Endometrium (tissue), 2 donors: ENCODE results near the gene NPPA.

ENCODE experiments used
- FAIRE-seq: peaks from 2 replicates; lab custom pipeline; 2012; peaks lifted over from hg19 to GRCh38; lab: Jason Lieb, UNC
- donor health status: control.
- donor health status: control.

Gene NPPA

GRCh38 chr1:11874258-11874562 lies 26.6 kb upstream of the NPPA start:
- FAIRE-seq, result no peak

- no peak for FAIRE-seq
Observed at GRCh38 chr1:11873395-11874257, 26.0 kb upstream of the NPPA start.

DNA sequence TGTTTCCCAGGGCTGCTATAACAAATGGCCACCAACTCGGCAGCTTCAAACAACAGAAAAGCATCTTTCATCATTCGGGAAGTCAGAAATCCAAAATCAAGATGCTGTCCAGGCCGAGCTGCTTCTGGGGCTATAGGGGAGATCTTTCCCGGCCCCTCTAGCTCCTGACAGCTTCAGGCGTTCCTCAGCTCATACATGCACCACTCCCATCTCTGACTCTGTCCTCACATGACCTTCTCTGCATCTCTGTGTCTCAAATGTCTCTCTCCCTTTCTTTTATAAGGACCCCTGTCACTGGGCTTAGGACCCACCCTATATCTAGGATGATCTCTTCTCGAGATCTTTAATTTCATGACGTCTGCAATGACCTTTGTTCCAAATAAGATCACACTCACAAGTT lies 25.0 kb upstream of the NPPA start:
- no peak for FAIRE-seq

- no peak for FAIRE-seq
Observed at GRCh38 chr1:11869650-11870207, 22.1 kb upstream of the NPPA start.

- FAIRE-seq, result no peak
Observed at GRCh38 chr1:11869104-11869503, 21.5 kb upstream of the NPPA start.

DNA sequence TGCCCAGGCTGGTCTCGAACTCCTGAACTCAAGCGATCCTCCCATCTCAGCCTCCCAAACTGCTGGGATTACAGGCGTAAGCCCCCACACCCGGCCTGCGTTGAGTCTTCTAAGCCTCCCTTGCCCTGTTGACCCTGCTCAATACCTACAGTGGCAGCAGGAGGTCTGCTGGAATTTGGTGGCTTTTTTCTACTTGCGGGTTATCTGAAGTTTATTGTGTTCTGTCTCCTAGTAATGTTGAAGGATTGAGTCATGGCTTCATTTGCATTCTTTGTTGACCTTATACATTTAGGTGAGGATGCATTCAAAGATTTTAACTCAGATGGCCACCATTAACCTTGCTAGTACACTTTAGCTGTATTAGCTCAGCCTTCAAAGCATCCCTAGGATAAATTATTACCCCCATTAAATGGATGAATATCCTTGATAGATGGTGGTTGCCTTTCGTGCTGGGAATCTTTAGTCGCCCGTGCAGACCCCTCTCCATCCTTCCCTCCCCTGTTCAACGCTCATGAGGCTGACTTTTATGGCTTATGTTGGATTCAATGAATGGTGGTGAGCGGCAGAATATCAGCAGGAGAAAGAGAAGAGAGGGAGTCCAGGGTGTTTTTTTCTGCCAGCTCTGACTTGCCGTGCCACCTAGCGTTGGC lies 20.9 kb upstream of the NPPA start:
- no peak for FAIRE-seq

DNA sequence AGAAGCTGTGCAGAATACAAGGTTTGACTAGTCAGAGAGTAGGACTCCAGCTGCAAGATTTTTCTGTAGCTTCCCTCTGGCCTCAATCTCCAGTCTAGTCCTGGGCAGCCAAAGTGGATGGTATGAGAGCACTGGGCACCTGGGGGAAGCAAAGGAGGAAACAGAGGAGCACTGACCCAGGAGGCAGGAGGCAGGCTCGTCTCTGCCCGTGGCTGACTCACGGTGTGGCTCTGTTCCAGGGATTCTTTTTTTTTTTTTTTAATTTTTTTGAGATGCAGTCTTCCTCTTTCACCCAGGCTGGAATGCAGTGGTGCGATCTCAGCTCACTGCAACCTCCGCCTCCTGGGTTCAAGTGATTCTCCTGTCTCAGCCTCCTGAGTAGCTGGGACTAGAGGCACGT lies 15.3 kb upstream of the NPPA start:
- no peak for FAIRE-seq

DNA sequence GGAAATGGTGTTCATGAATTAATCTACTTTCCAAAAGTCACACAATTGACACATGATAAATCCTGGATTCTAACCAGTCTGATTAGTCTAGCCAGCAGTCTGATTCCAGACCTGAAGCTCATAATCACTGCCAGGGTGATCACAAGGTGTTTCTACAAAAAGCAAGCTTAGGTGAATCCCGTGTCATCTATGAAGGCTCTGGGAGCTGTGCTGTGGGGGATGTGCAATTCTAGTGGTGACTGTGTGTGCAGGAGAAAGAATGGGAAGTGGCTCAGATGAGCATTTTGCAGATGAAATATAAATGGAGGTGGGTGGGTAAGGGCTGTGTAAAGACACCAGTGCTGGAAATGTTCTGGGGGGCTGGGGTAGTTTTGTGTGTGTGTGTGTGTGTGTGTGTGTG lies 13.0 kb upstream of the NPPA start:
- no peak for FAIRE-seq

GRCh38 chr1:11860083-11860482 lies 12.5 kb upstream of the NPPA start:
- no peak for FAIRE-seq

DNA sequence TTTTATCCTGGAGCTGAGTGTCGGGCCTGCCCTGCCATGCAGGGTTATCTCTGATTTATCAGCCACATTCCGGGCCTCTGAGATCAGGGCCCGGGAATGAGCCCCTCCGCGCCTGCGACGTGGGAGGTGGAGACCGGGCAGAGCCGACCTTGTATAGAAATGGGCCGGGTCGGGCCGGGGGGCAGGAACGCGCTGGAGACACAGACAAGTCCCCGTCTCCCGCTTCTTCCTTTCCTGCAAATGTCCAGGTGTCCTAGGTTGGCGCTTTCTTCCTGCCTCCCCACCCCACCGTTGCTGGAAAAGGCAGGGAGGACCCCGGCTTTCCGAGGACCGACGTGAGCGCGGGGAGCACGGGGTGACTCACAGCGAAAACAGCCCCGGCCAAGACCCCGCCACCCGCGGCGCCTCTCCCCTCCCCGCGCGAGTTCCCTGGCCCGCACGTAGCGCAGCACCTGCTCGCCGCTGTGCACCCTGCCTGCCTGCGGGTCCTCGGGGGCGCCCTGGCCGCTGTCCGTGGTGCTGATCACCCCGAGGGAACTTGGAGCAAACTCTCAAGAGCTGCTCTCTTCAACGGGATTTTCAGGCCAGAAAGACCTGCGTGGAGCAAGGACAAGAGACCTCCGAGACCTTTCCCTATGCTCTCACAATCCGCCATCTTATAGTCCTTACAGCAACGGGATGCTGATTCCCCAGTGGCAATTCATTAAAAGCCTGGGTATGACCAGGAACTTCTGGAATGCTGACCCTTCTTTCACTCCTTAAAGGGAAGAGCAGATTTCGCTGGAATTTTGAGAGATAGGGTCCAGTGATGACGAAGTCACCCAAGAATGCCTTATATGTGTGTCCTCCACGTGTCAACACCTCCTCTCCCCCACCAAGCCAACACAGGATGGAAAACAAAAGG lies 11.6 kb upstream of the NPPA start:
- FAIRE-seq, result no peak

DNA sequence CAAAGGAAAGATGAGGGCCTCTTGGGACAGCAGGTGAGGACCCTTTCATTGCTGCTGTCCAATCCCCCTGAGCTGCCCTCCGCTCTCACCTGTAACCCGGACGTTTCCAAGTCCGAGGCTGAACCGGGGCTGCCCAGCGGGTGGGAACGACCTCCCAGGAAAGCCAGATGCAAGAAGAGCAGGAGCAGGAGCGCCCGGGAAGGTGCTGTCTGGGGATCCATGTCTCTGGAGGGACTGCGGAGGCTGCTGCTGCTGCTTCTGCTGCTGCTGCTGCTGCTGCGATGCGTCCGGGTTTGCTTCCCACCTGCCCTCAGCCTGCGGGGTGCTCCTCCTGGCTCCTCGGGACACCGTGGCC lies 11.0 kb upstream of the NPPA start, which contains the start of gene NPPB:
Gene NPPB (minus strand): TSS at position 333 of the 355 bp plus-strand sequence. CDS start 112 bp downstream, at position 221.
- no peak for FAIRE-seq

DNA sequence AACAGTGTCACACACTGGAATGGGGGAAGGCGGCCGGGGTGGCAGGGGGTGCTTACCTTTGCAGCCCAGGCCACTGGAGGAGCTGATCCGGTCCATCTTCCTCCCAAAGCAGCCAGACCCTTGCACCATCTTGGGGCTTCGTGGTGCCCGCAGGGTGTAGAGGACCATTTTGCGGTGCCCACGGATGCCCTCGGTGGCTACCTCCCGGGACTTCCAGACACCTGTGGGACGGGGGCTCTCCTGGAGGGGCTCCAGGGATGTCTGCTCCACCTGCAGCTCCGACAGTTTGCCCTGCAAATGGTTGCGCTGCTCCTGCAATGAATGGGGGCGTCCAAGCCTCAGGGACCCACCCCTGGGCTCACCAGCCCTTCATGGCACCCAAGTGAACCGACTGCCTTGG lies 10.6 kb upstream of the NPPA start:
- no peak for FAIRE-seq

GRCh38 chr1:11857164-11857851 lies 9.7 kb upstream of the NPPA start:
- no peak for FAIRE-seq

DNA sequence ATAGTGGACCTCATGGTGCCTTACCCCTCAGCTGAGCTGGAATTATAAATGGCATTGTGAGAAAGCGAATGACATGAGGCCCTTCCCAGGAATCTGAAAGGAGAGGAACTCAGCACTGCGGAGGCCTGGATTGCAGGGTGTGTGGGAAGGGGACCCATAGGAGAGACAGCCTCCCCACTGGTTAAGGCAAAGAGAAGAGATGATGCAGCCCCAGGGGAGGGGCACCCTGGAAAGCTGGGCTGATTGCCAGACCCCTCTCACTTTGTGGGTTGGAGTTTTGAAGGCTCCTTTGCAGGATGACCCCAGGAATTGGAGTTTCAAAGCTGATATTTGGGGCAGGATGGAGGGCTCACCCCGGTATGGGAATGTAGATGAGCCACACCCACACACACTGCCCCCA lies 9.1 kb upstream of the NPPA start:
- no peak for FAIRE-seq

DNA sequence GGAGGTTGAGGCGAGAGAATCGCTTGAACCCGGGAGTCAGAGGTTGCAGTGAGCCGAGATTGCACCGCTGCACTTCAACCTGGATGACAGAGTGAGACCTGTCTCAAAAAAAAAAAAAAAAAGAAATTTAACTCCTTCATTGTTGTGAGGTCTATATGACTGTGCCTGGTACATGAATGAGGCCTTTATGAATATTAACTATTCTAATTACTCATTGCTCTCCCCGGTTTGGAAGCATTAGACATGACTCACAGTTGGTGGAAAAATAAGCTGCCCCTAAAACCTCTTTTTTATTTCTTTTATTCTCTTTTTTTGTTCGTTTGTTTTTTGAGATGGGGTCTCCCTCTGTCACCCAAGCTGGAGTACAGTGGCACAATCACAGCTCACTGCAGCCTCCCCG lies 7.8 kb upstream of the NPPA start:
- FAIRE-seq, result no peak

DNA sequence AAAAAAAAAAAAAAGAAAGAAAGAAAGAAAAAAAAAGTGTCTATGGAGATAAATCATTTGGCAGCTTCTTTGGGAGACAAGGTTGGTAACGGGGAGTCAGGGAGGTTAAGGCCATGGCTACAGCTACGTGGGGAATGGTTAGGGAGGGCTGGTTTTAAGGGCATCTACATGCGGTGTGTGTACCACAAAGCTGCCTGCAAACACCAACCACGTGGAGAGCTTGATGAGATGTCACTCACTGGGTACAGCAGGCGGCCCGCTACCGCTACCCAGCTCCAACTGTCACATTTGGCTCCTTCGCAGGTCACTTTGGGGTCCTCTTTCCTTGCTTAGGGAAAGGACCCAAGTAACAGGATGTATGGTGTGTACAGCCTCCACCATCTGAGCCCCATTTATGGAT lies 6.9 kb upstream of the NPPA start:
- no peak for FAIRE-seq

- FAIRE-seq, result no peak
Observed at GRCh38 chr1:11851180-11851579, 3.6 kb upstream of the NPPA start.

- FAIRE-seq, result no peak
Observed at GRCh38 chr1:11850156-11850555, 2.6 kb upstream of the NPPA start.

- FAIRE-seq, result no peak
Observed at GRCh38 chr1:11848373-11848700, 754 bp upstream of the NPPA start.

- FAIRE-seq, result no peak
Observed at GRCh38 chr1:11845641-11846335, 1.8 kb downstream of the NPPA start.
